Myocyte (in vitro differentiated cells): Measurements from ENCODE around the gene CRABP1. TPM values are rescaled to one million over a fixed set of nuclear protein-coding genes. Genes with fewer than 3 reads are reported as not detected.
"Not testable (repeated sequence)": the region's sequence is repeated elsewhere in the genome, so short reads cannot be mapped to it uniquely, and the experiment has no call there.

ENCODE experiments used
- DNase-seq: peaks from one replicate; pipeline ENCODE4 v3.0.0-alpha.2; 2012; ENCODE audit warnings: low read depth
- total RNA-seq: library from RNA; depleted of rRNA; stranded (reverse); fragments of >200 nt; gene quantifications from 2 replicates; pipeline ENCODE4 v1.2.3, GENCODE V29; 2014

CRABP1 gene
- total RNA-seq, 1 donor from 2014 or later, result not detected

DNA sequence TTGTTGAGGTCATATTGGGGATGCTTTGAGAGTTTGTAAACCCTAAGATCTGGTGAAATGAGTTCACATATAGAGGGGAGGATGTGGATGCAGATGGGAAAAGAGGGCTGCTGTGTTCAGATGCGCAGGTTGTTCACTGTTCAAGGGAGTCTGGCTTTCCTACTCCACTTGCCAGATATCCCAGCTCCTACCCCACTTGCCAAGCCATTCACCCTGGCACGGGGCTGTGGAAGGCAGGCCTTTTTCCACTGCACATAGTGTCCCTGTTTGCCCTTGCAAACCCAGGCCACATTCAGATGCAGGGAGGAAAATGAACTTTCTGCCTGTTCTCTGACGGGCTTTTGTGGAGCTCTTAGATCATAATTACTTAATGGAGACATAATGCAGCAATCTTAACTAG lies 29.0 kb downstream of the CRABP1 start:
- DNase-seq, result no peak

GRCh38 chr15:78370013-78370412 lies 29.9 kb downstream of the CRABP1 start:
- DNase-seq, result no peak

- no peak for DNase-seq
Observed at GRCh38 chr15:78372880-78373279, 32.7 kb downstream of the CRABP1 start.

- DNase-seq, result no peak
Observed at GRCh38 chr15:78374436-78375393, 34.6 kb downstream of the CRABP1 start.

- DNase-seq, result not testable (repeated sequence)
Observed at GRCh38 chr15:78380143-78380542, 40.0 kb downstream of the CRABP1 start.

GRCh38 chr15:78382114-78382880 lies 42.1 kb downstream of the CRABP1 start:
- DNase-seq, result no peak

DNA sequence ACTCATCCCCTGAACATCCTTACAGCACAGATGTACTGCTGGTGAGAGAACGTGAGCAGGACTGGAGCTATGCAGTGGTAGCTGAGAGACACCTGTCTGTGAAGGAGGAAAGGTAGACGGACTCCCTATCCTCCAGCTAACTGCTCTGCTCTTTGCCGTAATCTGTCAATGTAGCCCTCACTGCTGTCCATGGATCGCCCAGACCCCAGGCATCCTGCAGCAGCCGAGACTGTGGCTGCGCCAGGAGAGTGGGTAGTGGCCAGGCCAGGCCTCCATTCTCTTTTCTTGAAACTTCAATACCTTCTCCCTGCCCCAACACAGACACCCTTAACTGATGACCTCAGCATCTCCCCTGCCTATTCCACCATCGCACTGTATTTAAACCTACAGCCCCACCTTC lies 44.5 kb downstream of the CRABP1 start:
- DNase-seq, result no peak

- no peak for DNase-seq
Observed at GRCh38 chr15:78387246-78388037, 47.3 kb downstream of the CRABP1 start.

- no peak for DNase-seq
Observed at GRCh38 chr15:78388865-78389264, 48.7 kb downstream of the CRABP1 start.

GRCh38 chr15:78389322-78389721 lies 49.2 kb downstream of the CRABP1 start:
- DNase-seq, result no peak

DNA sequence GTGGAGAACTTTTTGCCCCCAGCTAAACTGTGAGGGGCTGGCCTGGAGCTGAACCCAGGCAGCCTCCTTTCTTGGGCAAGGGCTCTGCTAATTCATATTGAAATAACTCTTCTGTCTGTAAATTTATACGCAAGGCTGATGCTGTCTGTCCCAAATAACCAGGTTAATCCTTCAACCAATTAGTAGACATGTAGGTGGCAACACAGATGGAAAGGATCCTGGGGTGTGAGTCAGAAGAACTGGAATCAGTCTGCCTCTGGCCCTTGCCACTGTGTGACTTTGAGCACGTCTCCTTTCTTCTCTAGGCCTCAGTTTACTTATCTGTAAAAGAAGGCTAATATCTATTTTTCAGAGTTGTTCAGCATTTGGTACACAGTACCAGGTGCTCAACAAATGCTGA lies 49.6 kb downstream of the CRABP1 start:
- no peak for DNase-seq

- no peak for DNase-seq
Observed at GRCh38 chr15:78390242-78390641, 50.1 kb downstream of the CRABP1 start.

DNA sequence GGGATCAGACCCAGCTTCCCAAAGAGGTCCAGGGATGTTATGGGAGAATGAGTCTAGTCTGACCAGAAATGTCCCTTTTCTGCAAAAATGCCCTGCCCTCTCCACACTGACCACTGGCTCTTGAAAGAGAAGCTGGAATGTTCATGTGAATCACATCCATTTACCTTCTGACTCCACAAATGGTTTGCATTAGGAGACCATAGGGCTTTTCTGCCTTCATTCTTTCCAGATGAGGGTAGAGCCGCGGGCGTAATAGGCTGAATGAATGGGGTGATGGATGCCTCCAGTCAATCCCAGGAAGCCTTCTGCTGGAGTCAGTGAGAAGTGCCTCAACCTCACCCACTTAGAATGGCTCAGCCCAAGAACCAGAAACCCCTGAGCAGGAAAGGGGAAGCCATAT lies 50.7 kb downstream of the CRABP1 start:
- no peak for DNase-seq

DNA sequence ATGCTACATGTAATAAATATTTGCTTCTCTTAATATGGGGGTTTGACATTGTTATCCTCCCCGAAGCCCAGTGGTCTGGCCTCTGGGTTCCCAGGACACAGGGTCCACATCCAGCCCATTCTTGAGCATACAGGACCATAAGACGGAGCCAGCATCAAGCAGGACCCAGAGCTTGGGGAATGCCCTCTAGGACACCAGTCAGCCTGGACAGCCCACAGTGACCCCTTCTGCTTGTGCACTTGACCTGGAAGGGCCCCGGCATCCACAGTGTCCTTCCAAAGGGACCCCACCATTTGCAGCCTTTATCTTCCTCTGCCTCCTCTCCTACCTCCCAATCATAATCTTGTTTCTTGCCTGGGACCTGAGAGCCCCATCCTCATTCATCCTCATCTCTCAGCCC lies 51.6 kb downstream of the CRABP1 start:
- DNase-seq, result no peak

DNA sequence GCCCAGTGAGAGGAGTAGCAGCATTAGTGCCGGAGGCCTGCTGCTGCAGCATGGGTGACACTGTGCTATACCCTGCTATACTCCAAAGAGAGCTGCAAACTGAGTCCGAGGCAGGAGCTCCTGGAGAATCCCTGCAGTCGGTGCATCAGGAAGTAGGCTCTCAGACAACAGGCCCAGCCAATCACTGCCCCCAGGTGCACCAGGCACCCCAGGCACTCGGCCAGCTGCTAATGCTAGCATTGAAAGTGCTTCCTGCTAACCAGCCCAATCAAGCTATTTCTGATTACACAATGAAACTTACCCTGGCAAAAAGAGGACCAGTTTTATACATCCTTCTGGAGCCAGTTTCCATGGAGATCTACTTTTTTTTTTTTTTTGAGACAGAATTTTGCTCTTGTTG lies 52.3 kb downstream of the CRABP1 start:
- DNase-seq, result no peak

GRCh38 chr15:78393137-78393536 lies 53.0 kb downstream of the CRABP1 start:
- no peak for DNase-seq

- no peak for DNase-seq
Observed at GRCh38 chr15:78394026-78394425, 53.9 kb downstream of the CRABP1 start.

DNA sequence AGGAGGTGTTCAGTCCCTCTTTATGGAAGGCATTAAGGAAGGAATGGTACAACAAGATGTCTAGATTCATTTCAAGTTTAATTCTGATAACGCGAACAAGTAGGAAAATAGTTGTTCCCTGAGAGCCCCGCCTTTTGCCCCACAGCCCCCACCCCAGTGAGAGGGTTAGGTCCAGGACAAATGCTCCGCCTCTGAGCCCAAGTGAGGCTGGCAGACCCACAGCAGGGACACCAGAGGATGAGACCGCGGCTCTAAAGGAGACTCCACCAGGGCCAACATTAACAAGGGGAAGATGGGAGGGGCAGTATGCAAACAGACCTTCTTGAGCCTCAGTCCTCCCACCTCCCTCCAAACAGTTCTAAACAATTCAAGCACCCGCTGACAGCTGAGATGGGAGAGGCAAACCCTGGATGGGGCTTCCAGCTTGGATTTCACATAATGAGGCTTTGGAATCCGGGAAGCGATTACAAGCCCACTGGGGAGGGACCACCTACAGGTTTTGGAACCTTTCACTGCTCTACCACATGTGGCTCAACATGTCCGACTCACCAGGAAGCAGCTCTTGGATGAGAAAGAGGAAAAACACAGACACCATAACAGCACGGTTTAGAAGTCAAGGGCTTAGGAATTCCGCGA lies 54.9 kb downstream of the CRABP1 start:
- DNase-seq, result no peak

GRCh38 chr15:78396186-78396814 lies 56.1 kb downstream of the CRABP1 start:
- no peak for DNase-seq

DNA sequence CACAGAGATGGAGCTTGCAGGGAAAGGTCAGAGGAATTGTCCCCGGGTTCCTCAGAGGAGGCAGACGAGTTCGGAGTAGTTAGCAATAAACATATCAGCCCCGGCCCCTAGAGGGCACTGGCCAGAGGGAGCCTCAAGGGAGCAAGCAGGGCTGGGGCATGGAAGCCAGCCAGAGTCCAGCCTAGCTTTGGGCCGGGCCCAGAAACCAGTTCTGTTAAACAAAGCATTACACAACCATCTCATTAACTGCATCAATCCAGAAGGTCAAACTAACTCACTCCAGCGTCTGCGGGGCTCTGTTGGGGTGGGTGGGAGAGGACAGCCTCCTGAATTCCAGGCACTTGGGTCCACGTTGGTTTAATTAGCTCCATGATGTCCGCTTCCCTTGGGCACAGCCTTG lies 56.8 kb downstream of the CRABP1 start:
- DNase-seq, result peak; percentile 5

GRCh38 chr15:78397382-78397781 lies 57.2 kb downstream of the CRABP1 start:
- DNase-seq, result no peak
